WTC11 (cell line): ENCODE results near the gene CLPSL1. TPM values are rescaled to one million over a fixed set of nuclear protein-coding genes. Genes with fewer than 3 reads are reported as not detected.

Experiments used
- ZNF232 ChIP-seq: sonication (generic); formaldehyde crosslinking; IDR thresholded peaks from 2 replicates; pipeline ENCODE4 v1.8.0; 2022; ENCODE audit warnings: mild to moderate bottlenecking, missing genetic modification reagents
- total RNA-seq: library from RNA; stranded (reverse); gene quantifications from 3 replicates; pipeline ENCODE4 v1.2.3, GENCODE V29; 2021

The CLPSL1 gene
- total RNA-seq, 1 experiment from 2014 or later: 0.42 TPM

DNA sequence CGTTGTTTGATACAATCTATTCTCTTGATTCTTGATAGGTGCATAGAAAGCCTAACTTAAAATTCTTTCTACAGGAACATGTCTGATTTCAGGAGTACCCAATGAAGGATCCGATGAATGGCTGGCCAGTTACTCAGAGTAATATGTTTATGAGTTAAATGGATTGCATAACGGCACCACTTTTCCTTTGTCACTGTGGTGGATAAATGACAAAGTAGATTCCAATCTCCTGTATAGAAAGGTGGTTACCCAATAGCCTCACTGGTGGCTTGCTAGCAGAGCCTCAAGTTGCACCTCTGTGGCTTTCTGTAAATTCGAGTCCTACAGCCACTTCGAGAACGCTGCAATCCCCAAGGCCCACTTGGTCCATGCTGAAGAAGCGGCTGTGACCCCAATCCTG lies 52.7 kb downstream of the CLPSL1 start (continued):
- no peak for TF ChIP-seq ZNF232 (CRISPR knock-in tag)

Other genes with a start within 250 kb of the CLPSL1 start
- gene FKBP5, start 92.1 kb upstream of the CLPSL1 start, total RNA-seq: 27.0 to 29.4 TPM (median 27.2 TPM) in 3 replicates
- 1.0 to 2.0 TPM (median 1.4 TPM) in 3 replicates for gene ARMC12, start 44.0 kb upstream of the CLPSL1 start, total RNA-seq
- gene CLPSL2, start 4.4 kb upstream of the CLPSL1 start, total RNA-seq: 2.8 to 6.2 TPM (median 3.4 TPM) in 3 replicates
- gene CLPS, start 16.3 kb downstream of the CLPSL1 start, total RNA-seq: 2.6 to 6.6 TPM (median 3.3 TPM) in 3 replicates
- not detected in 3 replicates for gene LHFPL5, start 24.3 kb downstream of the CLPSL1 start, total RNA-seq
- 94.9 to 102 TPM (median 100.0 TPM) in 3 replicates for gene SRPK1, start 140.1 kb downstream of the CLPSL1 start, total RNA-seq
- gene SLC26A8, start 243.6 kb downstream of the CLPSL1 start, total RNA-seq: 0.46 to 0.80 TPM (median 0.50 TPM) in 3 replicates
- 30.8 to 34.7 TPM (median 34.0 TPM) in 3 replicates for gene MAPK14, start 246.8 kb downstream of the CLPSL1 start, total RNA-seq